ENCODE measurements around the gene NCOA7.

Gene NCOA7

DNA sequence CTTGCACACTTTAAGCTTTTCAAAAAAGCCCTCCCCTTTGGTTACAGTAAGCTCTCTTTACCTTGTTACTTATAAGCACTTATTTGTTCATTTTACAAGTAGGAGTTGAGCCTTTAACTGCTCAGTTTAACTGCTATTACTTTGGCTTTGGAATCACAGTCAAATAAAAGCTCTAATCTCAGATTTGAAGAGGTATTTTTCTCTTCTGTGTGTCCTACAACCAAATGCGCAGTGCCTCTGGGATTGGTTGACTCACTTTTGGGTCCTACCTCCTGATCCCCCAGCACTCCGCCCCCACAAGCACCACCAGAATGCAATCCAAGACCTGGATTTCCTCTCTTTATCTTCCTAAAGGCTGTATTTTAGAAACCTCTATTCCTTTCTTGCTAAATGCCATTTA is 2.5 kb downstream of the NCOA7 start:
- Histone ChIP-seq H3K27ac (ENCODE audit: low read depth, low read length) (no peak overlapping the region), H3K27me3 (ENCODE audit: control insufficient read depth, insufficient read depth, low read length) (no peaks in the 10 kb centered on the region; the same call in 1 of the 2 replicates), H3K4me3 (ENCODE audit: low read depth, low read length) (no peak overlapping the region), H3K9me3 (ENCODE audit: control insufficient read depth, insufficient read depth, low read depth, low read length) (no peaks in the 10 kb centered on the region), H3K36me3 (ENCODE audit: control insufficient read depth, insufficient read depth, low read length) (no peaks in the 10 kb centered on the region), H3K9ac (ENCODE audit: low read length) (no peak overlapping the region), H3K4me1 (ENCODE audit: control insufficient read depth, insufficient read depth, low read length) (peaks cover 17% of the 10 kb centered on the region)

DNA sequence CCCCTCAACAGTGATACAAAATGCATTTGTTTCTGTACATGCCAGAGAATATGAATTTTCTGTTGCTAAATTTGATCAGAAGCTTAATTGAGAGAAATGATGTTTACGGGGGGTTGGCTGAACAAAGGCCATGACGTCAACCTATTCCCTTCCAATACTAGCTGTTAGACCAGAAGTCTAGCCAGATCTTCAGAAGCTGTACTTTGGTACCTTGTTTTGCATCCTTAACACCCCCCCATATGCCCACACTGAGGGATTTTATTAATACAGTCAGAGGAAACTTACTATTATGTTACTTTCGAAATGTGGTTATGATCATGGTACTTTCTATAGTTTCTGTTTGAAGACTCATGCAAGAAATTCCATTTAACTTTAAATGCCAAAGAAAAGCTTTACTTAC is 3.1 kb downstream of the NCOA7 start:
- no peak overlapping the region for H3K9ac ChIP-seq (ENCODE audit: low read length)
- H3K27ac ChIP-seq (ENCODE audit: low read depth, low read length), result no peak overlapping the region
- no peak overlapping the region for H3K4me3 ChIP-seq (ENCODE audit: low read depth, low read length)

DNA sequence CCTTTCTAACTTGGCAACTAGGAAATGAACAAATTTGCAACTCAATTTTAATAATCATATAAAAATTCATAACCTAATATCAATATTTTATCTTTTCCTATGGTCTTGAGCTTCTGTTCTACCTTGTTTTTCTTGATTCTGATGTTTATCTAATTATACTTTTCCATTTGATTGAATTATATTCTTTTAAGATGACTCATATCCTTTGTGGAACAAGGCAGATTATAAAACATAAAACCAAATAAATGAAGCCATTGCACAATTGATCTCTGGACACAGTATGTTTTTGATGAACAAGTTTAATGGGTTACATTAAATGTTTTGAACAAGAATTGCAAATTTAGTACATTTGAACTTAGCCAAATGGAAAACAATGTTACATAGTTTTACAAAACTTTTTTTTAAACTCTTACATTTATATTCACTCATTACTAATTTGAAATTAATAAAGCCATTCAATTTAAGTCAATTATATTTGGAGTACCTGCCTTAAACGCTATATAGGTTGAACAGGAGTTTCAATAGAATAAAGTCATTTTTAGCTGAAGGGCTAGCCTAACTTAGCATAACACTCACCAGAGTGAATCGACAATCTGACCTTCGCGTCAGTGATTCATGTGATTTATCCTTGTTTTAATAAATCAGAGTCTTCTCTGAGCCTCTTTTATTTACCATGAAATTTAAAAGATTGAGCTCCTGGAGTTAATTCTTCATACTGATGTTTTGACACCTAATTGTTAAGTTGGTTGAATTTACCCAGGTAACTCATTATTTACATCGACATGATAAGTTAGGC is 3.8 kb downstream of the NCOA7 start:
- H3K27me3 ChIP-seq (ENCODE audit: control insufficient read depth, insufficient read depth, low read length), result no peaks in the 10 kb centered on the region; the same call in 1 of the 2 replicates
- H3K4me3 ChIP-seq (ENCODE audit: low read depth, low read length), result no peak overlapping the region
- peaks cover 11% of the 10 kb centered on the region for H3K4me1 ChIP-seq (ENCODE audit: control insufficient read depth, insufficient read depth, low read length)
- no peak overlapping the region for H3K27ac ChIP-seq (ENCODE audit: low read depth, low read length)
- H3K9me3 ChIP-seq (ENCODE audit: control insufficient read depth, insufficient read depth, low read depth, low read length), result no peaks in the 10 kb centered on the region
- no peak overlapping the region for H3K9ac ChIP-seq (ENCODE audit: low read length)
- no peaks in the 10 kb centered on the region for H3K36me3 ChIP-seq (ENCODE audit: control insufficient read depth, insufficient read depth, low read length)

More for the DNA sequence above, 3.1 kb downstream of the NCOA7 start:
- Histone ChIP-seq H3K36me3 (ENCODE audit: control insufficient read depth, insufficient read depth, low read length) (no peaks in the 10 kb centered on the region), H3K9me3 (ENCODE audit: control insufficient read depth, insufficient read depth, low read depth, low read length) (no peaks in the 10 kb centered on the region), H3K4me1 (ENCODE audit: control insufficient read depth, insufficient read depth, low read length) (peaks cover 17% of the 10 kb centered on the region), H3K27me3 (ENCODE audit: control insufficient read depth, insufficient read depth, low read length) (no peaks in the 10 kb centered on the region; the same call in 1 of the 2 replicates)

DNA sequence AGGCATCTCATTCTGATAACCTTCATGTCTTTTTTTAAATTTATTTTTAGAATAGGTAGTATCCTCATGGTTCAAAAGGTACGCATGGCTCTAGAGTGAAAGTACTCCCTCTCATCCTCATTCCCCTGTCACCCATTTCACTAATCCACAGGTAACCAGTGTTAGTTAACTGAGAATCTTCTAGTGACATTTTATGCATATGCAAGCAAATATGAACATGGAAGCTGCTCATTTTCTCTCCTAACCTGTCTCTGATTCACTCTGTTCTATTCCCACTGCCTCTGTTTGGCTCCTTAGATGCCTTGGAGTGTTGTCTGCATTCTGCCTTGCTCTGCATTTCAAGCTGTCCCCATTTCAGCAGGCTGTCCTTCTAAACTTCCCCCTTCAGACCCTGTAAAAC is 4.5 kb downstream of the NCOA7 start:
- Histone ChIP-seq H3K9me3 (ENCODE audit: control insufficient read depth, insufficient read depth, low read depth, low read length) (no peaks in the 10 kb centered on the region), H3K4me1 (ENCODE audit: control insufficient read depth, insufficient read depth, low read length) (peaks cover 4% of the 10 kb centered on the region; the same call in 1 of the 2 replicates), H3K4me3 (ENCODE audit: low read depth, low read length) (no peak overlapping the region), H3K27me3 (ENCODE audit: control insufficient read depth, insufficient read depth, low read length) (no peaks in the 10 kb centered on the region; the same call in 1 of the 2 replicates), H3K36me3 (ENCODE audit: control insufficient read depth, insufficient read depth, low read length) (no peaks in the 10 kb centered on the region), H3K27ac (ENCODE audit: low read depth, low read length) (no peak overlapping the region), H3K9ac (ENCODE audit: low read length) (no peak overlapping the region)

DNA sequence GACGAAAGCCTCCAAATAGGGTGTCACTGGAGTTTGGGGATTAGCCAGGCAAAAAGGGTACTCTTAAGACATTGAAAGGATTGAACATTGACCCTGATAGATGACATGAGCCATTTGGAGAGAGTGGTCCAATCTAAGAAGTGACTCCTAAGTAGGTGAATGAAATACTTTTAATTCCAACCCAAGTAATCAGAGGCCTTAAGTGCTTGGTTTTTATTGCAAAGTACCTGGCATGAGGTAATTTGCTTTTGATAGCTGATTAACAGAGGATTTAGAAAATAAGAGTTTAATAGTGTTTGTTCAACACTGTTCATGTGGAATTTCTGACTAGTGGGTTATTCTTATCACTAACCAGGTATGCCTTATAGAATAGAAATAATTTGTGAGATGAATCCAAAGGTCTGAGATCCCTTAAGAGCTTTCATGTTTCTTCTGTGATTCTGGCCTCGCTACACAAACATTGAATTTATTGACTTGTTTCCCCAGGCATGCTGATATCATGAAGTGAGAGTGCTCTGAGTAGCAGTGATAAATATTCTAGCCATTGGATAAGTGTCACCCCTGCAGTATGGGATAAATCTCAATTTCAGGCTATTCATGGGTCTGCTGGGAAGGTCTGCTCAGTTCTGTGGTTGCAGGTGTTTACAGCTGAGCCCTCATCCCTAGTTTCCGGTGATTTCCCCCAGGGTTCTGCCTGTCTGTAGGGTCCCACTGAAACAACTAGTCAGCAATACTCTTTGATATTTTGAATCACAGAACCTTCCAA is 6.5 kb downstream of the NCOA7 start:
- Histone ChIP-seq H3K27me3 (ENCODE audit: control insufficient read depth, insufficient read depth, low read length) (no peaks in the 10 kb centered on the region), H3K9me3 (ENCODE audit: control insufficient read depth, insufficient read depth, low read depth, low read length) (no peaks in the 10 kb centered on the region), H3K36me3 (ENCODE audit: control insufficient read depth, insufficient read depth, low read length) (no peaks in the 10 kb centered on the region), H3K4me3 (ENCODE audit: low read depth, low read length) (no peak overlapping the region), H3K9ac (ENCODE audit: low read length) (no peak overlapping the region), H3K4me1 (ENCODE audit: control insufficient read depth, insufficient read depth, low read length) (peaks cover 4% of the 10 kb centered on the region; the same call in 1 of the 2 replicates), H3K27ac (ENCODE audit: low read depth, low read length) (no peak overlapping the region)

DNA sequence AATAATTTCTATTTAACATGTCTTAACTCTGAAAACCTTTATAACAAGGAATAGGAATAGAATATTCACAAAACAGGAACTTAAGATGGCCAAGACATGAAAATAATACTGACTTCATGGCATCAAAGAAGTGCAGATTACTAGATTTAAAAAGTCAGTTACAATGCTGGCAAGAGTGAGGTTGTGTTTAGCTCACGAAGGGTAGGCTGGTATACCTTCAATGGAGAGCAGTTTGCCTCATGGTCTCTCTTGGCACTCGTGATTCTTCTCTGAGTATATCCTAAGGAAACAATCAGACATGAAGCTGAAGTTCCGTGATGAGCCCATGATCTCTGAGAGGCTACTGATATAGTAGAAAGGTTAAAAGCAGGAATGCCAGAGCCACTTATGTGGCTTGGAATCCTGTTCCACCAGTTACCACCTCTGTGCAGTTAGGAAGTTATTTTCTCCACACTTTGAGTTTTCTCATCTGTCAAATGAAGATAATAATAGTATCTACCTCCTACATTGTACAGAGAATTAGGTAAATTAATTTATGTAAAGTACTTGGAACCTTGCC is 7.2 kb downstream of the NCOA7 start:
- no peak overlapping the region for H3K4me3 ChIP-seq (ENCODE audit: low read depth, low read length)
- H3K4me1 ChIP-seq (ENCODE audit: control insufficient read depth, insufficient read depth, low read length), result peaks cover 4% of the 10 kb centered on the region; the same call in 1 of the 2 replicates
- no peaks in the 10 kb centered on the region for H3K36me3 ChIP-seq (ENCODE audit: control insufficient read depth, insufficient read depth, low read length)
- no peaks in the 10 kb centered on the region for H3K27me3 ChIP-seq (ENCODE audit: control insufficient read depth, insufficient read depth, low read length)
- H3K27ac ChIP-seq (ENCODE audit: low read depth, low read length), result no peak overlapping the region
- H3K9ac ChIP-seq (ENCODE audit: low read length), result no peak overlapping the region
- no peaks in the 10 kb centered on the region for H3K9me3 ChIP-seq (ENCODE audit: control insufficient read depth, insufficient read depth, low read depth, low read length)

DNA sequence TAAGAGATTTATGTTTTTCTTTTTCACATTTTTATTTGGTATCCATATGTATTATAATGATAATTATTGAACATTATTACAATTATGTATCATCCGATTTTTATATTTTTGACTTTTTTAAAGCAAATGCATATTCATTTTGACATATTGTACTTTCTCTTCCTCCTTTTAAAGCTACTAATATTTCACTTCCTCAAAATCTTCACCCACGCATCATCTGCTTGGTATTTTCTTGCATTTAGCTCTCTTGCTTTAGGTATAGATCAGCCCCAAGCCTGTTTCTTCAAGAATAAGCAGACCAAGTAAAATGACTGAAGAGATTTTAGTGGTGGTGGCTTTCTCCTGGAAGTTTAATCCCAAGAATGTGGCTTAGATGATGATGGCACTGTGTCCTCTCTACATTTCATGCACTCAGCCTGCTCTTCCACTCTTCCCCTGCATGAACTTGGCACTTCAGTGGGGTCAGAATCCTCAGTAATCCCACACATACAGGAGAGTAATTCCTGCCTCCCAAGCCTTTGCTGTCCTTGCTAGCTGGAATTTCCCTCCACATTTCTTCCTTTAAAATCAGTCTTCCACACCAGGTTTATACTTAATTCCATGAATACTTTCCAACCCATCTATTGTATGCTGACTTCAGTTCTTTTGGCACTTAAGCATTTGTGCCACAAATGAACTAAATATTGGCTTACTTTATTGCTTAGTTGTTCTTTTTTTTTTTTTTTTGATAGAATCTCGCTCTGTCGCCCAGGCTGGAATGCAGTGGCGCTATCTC is 8.2 kb downstream of the NCOA7 start:
- Histone ChIP-seq H3K27ac (ENCODE audit: low read depth, low read length) (no peak overlapping the region), H3K9me3 (ENCODE audit: control insufficient read depth, insufficient read depth, low read depth, low read length) (no peaks in the 10 kb centered on the region), H3K4me1 (ENCODE audit: control insufficient read depth, insufficient read depth, low read length) (no peaks in the 10 kb centered on the region), H3K9ac (ENCODE audit: low read length) (no peak overlapping the region), H3K27me3 (ENCODE audit: control insufficient read depth, insufficient read depth, low read length) (no peaks in the 10 kb centered on the region), H3K4me3 (ENCODE audit: low read depth, low read length) (no peak overlapping the region), H3K36me3 (ENCODE audit: control insufficient read depth, insufficient read depth, low read length) (no peaks in the 10 kb centered on the region)

DNA sequence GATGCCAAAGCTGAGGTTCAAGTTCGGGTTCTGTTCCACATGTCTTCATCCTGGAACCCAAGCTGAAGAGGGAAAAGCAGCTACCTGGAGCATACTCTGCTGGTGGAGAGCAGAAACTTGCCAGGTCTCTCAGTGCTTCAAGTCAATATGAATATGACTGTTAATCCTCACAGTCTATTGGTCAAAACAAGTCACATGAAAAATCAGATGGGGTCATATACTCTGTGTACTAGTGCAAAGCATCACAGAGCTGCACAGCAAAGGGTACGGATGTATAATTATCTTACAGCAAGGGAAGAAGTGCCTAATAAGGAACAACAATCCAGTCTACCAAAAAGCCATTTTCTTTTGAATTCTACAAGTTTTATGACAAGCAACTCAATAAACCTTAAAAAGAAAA is 11.6 kb downstream of the NCOA7 start:
- Histone ChIP-seq H3K27me3 (ENCODE audit: control insufficient read depth, insufficient read depth, low read length) (no peaks in the 10 kb centered on the region), H3K4me1 (ENCODE audit: control insufficient read depth, insufficient read depth, low read length) (no peaks in the 10 kb centered on the region), H3K4me3 (ENCODE audit: low read depth, low read length) (no peak overlapping the region), H3K36me3 (ENCODE audit: control insufficient read depth, insufficient read depth, low read length) (no peaks in the 10 kb centered on the region), H3K9ac (ENCODE audit: low read length) (no peak overlapping the region), H3K9me3 (ENCODE audit: control insufficient read depth, insufficient read depth, low read depth, low read length) (no peaks in the 10 kb centered on the region), H3K27ac (ENCODE audit: low read depth, low read length) (no peak overlapping the region)

DNA sequence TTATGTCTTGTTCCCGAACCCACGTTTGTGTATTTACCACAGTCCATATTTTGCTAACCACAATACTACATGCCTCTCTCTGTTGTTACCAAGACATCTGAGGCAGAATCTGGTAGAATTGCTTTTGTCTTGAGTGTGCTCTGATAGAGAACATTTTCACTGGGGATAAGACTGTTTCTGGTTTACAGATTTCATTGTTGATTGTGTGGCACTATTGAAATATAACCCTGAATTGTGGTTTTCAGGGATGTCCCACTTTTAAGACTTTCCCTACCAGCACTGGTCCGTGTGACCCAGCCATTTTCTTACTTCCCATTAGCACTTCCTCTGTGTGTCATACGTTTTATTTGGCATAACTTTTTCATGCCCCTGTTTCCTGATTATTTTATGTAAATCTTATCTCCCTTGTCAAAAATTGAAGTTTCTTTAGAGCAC is 12.2 kb downstream of the NCOA7 start:
- Histone ChIP-seq H3K27me3 (ENCODE audit: control insufficient read depth, insufficient read depth, low read length) (no peaks in the 10 kb centered on the region), H3K4me3 (ENCODE audit: low read depth, low read length) (no peak overlapping the region), H3K4me1 (ENCODE audit: control insufficient read depth, insufficient read depth, low read length) (no peaks in the 10 kb centered on the region), H3K36me3 (ENCODE audit: control insufficient read depth, insufficient read depth, low read length) (no peaks in the 10 kb centered on the region), H3K27ac (ENCODE audit: low read depth, low read length) (no peak overlapping the region), H3K9ac (ENCODE audit: low read length) (no peak overlapping the region), H3K9me3 (ENCODE audit: control insufficient read depth, insufficient read depth, low read depth, low read length) (no peaks in the 10 kb centered on the region)

DNA sequence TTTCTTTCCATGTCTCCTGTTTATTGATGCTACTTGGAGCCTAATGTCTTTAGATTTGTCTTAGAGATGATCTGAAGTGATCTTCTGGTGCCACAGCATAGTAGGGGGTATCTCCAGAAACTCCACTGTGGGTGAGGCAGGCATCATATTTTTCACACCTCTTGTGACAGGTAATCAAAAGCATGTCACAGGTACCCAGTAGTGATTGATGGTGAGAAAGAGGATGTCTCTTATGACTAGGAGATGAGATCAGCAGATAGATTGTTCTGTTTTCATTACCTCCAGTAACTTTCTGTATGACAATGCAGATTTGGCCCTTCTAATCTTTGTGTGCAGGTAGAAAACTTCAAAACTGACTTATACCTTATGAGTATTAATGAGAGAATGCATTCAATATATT is 13.5 kb downstream of the NCOA7 start:
- no peaks in the 10 kb centered on the region for H3K27me3 ChIP-seq (ENCODE audit: control insufficient read depth, insufficient read depth, low read length)
- H3K36me3 ChIP-seq (ENCODE audit: control insufficient read depth, insufficient read depth, low read length), result no peaks in the 10 kb centered on the region
- H3K9me3 ChIP-seq (ENCODE audit: control insufficient read depth, insufficient read depth, low read depth, low read length), result no peaks in the 10 kb centered on the region
- H3K4me1 ChIP-seq (ENCODE audit: control insufficient read depth, insufficient read depth, low read length), result no peaks in the 10 kb centered on the region
- no peak overlapping the region for H3K9ac ChIP-seq (ENCODE audit: low read length)
- no peak overlapping the region for H3K27ac ChIP-seq (ENCODE audit: low read depth, low read length)
- no peak overlapping the region for H3K4me3 ChIP-seq (ENCODE audit: low read depth, low read length)
